GM12892 (cell line): ENCODE results near the gene CRTC1.

Source experiments
- POLR2A ChIP-seq: IDR thresholded peaks from 2 replicates; pipeline ENCODE4 v1.6.1; 2011; ENCODE audit warnings: low read depth, low read length, control low read depth
- TAF1 ChIP-seq: IDR thresholded peaks from 2 replicates; pipeline ENCODE4 v1.6.1; 2011; ENCODE audit warnings: low read depth, mild to moderate bottlenecking, control low read depth, low read length, borderline replicate concordance

DNA sequence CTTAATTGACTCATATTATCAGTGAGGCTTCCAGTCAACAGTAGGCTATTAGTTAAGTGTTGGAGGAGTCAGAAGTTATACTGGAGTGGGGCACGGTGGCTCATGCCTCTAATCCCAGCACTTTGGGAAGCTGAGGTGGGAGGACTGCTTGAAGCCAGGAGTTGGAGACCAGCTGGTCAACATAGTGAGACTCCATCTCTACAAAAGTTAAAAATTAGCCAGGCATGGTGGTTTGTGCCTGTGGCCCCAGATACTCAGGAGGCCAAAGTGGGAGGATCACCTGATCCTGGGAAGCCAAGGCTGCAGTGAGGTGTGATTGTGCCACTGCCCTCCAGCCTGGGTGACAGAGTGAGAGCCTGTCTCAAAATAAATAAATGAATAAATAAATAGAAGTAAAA lies 54.5 kb downstream of the CRTC1 start:
- TF ChIP-seq POLR2A: no peak
- no peak for TF ChIP-seq TAF1
